ENCODE measurements around the gene IGFL1. TPM values are rescaled to one million over a fixed set of nuclear protein-coding genes. Genes with fewer than 3 reads are reported as not detected.

IGFL1 gene
- total RNA-seq, 1 experiment from 2014 or later: not detected

DNA sequence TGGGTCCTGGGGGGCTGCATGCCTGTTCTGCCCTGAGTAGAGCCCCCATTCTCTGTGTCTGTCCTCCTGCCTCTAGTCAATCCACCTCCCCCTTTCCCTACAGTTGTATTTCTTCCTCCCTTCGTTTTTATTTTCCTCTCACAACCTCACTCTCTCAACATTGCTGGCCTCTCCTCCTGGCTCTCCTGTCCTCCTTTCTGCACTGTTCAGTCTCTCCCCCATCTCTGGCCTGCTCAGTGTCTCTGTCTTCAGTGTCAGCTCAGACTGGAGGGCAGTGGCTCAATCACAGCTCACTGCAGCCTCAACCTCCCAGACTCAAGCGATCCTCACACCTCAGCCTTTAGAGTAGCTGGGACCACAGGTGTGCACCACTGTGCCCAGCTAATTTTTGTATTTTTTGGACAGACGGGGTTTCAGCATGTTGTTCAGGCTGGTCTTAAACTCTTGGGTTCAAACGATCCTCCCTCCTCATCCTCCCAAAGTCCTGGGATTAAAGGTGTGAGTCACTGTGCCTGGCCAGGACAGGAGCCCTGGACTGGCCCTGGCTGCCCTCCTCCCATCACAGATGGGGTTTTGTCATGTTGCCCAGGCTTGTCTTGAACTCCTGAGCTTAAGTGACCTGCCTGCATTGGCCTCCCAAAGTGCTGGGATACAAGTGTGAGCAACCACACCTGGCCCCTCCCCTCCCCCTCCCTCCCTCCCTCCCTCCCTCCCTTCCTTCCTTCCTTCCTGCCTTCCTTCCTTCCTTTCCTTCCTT is 32.0 kb upstream of the IGFL1 start:
- DNase-seq (ENCODE audit: low spot score): no peak
- no peak overlapping the region for H3K27ac ChIP-seq (ENCODE audit: low read depth, low read length, poor library complexity, severe bottlenecking)
- TF ChIP-seq EZH2 (IDR thresholded peaks at IDR 0.05; ENCODE audit: borderline replicate concordance, low read depth, low read length, poor library complexity, severe bottlenecking): no peak
- TF ChIP-seq, protein P1, sequence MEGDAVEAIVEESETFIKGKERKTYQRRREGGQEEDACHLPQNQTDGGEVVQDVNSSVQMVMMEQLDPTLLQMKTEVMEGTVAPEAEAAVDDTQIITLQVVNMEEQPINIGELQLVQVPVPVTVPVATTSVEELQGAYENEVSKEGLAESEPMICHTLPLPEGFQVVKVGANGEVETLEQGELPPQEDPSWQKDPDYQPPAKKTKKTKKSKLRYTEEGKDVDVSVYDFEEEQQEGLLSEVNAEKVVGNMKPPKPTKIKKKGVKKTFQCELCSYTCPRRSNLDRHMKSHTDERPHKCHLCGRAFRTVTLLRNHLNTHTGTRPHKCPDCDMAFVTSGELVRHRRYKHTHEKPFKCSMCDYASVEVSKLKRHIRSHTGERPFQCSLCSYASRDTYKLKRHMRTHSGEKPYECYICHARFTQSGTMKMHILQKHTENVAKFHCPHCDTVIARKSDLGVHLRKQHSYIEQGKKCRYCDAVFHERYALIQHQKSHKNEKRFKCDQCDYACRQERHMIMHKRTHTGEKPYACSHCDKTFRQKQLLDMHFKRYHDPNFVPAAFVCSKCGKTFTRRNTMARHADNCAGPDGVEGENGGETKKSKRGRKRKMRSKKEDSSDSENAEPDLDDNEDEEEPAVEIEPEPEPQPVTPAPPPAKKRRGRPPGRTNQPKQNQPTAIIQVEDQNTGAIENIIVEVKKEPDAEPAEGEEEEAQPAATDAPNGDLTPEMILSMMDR (conservative IDR thresholded peaks at IDR 0.05; ENCODE audit: low read depth, low read length): no peak
- no peaks in the 10 kb centered on the region for H3K9me3 ChIP-seq (ENCODE audit: low read depth, low read length, poor library complexity, severe bottlenecking)
- POLR2A ChIA-PET (ENCODE audit: low non-redundant PET): no interaction called here
- BruUV-seq (replicated peaks): no TSS peak
- H3K4me1 ChIP-seq (ENCODE audit: insufficient read depth, low read length, poor library complexity, severe bottlenecking): no peaks in the 10 kb centered on the region
- CTCF ChIA-PET: no interaction called here
- no peaks in the 10 kb centered on the region for H3K27me3 ChIP-seq (replicated peaks; ENCODE audit: insufficient read depth, low read depth, low read length, poor library complexity)
- no peak overlapping the region for H3K4me3 ChIP-seq (ENCODE audit: low read depth, low read length, poor library complexity, severe bottlenecking)
- H3K36me3 ChIP-seq (ENCODE audit: insufficient read depth, low read length, poor library complexity, severe bottlenecking): no peaks in the 10 kb centered on the region
- intact Hi-C loops (cut with micrococcal nuclease; ENCODE audit: unreplicated experiment): no loop called here

DNA sequence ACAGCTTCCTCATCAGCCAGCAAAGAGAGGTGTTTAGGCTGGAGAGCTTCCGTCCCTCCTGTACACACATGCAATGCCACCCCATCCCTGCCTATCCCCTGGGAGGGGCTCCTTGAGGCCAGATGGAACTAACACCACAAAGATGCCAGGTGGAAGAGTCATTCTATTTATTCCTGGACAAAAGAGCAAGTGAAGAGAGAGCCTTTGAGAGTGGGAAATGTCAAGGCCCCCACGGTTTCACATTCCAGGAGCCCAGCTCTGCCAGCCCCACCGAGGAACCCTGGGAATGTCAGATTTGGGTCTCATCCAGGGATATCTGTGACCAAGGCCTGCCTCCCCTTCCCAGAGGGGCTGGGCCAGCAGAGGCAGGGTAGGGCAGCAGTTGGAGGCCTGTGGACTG is 30.8 kb upstream of the IGFL1 start:
- ChIA-PET CTCF (no interaction called here), POLR2A (ENCODE audit: low non-redundant PET) (no interaction called here)
- BruUV-seq (replicated peaks): no TSS peak
- Histone ChIP-seq H3K27ac (ENCODE audit: low read depth, low read length, poor library complexity, severe bottlenecking) (no peak overlapping the region), H3K27me3 (replicated peaks; ENCODE audit: insufficient read depth, low read depth, low read length, poor library complexity) (no peaks in the 10 kb centered on the region), H3K36me3 (ENCODE audit: insufficient read depth, low read length, poor library complexity, severe bottlenecking) (no peaks in the 10 kb centered on the region), H3K4me3 (ENCODE audit: low read depth, low read length, poor library complexity, severe bottlenecking) (no peak overlapping the region), H3K9me3 (ENCODE audit: low read depth, low read length, poor library complexity, severe bottlenecking) (no peaks in the 10 kb centered on the region), H3K4me1 (ENCODE audit: insufficient read depth, low read length, poor library complexity, severe bottlenecking) (no peaks in the 10 kb centered on the region)
- intact Hi-C loops (cut with micrococcal nuclease; ENCODE audit: unreplicated experiment): no loop called here
- TF ChIP-seq, protein P1 (conservative IDR thresholded peaks at IDR 0.05; ENCODE audit: low read depth, low read length): no peak
- TF ChIP-seq EZH2 (IDR thresholded peaks at IDR 0.05; ENCODE audit: borderline replicate concordance, low read depth, low read length, poor library complexity, severe bottlenecking): no peak
- no peak for DNase-seq (ENCODE audit: low spot score)

DNA sequence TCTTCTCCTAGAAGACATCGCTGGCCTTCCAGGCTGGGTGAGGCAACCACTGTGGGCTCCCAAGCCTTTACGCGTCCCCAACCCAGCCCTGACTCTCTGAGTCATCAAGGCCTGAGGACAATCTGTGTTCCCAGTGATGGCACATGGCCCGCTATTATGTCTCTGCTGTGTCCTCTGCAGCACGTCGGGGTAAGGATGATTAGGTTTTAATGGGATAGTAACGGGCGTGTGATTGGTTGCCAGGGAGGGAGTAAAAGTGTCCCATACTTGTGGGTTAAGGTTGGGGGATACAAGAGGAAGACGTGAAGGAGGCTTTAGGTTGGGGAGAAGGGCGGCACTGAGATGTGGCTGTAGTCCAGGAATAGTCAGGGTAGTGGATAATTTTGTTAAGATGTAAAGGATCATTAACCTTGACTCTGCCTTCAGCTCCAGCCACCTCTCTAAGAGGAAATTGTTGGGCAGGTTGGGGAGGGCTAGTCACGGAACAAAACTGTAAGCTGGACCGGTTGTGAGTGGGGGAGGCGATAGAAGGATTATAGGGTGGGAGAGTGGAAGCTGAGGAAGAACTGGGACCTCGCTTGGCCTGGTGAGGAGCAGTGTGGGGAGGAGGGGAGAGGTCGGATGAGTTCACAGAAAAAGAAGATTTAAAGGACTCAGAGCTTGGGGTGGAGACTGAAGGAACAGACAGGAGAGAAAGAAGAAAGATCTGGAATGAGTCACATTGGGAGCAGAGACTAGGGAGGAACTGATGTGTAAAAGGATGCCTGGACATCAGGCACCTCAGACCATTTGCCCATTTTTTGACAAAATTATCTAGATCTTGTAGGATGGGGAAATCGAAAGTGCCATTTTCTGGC is 27.9 kb upstream of the IGFL1 start:
- Histone ChIP-seq H3K4me1 (ENCODE audit: insufficient read depth, low read length, poor library complexity, severe bottlenecking) (no peaks in the 10 kb centered on the region), H3K4me3 (ENCODE audit: low read depth, low read length, poor library complexity, severe bottlenecking) (no peak overlapping the region), H3K27ac (ENCODE audit: low read depth, low read length, poor library complexity, severe bottlenecking) (no peak overlapping the region), H3K36me3 (ENCODE audit: insufficient read depth, low read length, poor library complexity, severe bottlenecking) (no peaks in the 10 kb centered on the region), H3K27me3 (replicated peaks; ENCODE audit: insufficient read depth, low read depth, low read length, poor library complexity) (no peaks in the 10 kb centered on the region), H3K9me3 (ENCODE audit: low read depth, low read length, poor library complexity, severe bottlenecking) (no peaks in the 10 kb centered on the region)
- DNase-seq (ENCODE audit: low spot score): no peak
- TF ChIP-seq EZH2 (IDR thresholded peaks at IDR 0.05; ENCODE audit: borderline replicate concordance, low read depth, low read length, poor library complexity, severe bottlenecking): no peak
- TF ChIP-seq, protein P1 (conservative IDR thresholded peaks at IDR 0.05; ENCODE audit: low read depth, low read length): no peak
- no TSS peak for BruUV-seq (replicated peaks)
- ChIA-PET POLR2A (ENCODE audit: low non-redundant PET) (interaction anchor here (0.7 kb wide), 1 partner anchor 40 kb away, joined by 4 read pairs; no protein-coding TSS in a partner anchor), CTCF (no interaction called here)
- intact Hi-C loops (cut with micrococcal nuclease; ENCODE audit: unreplicated experiment): no loop called here
